ENCODE data around the gene GRAP2.

DNA sequence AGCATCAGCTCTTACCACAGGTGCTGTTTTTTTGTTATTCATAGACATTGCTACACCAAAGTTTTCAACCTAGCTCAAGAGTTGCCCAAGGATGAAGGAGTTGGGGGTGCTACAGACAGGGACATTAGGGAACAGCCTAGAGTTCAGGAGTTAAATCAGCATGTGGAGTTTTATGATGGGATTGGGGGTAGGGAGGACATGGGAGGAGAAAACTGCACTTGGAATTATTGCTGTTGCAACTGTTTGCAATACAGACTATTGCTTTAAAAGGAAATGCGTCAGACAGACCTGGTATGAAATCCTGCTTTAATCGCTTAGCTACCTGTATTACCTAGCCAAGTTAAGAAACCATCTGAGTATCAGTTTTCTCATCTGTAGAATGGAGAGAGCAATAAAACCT lies 65.6 kb downstream of the GRAP2 start:
- TF ChIP-seq POLR2A (IDR thresholded peaks at IDR 0.05; ENCODE audit: borderline replicate concordance, extremely low read depth, insufficient read depth, insufficient read length), result no peak
- TF ChIP-seq CEBPB (IDR thresholded peaks at IDR 0.05; ENCODE audit: low read depth), result 0 out of 2 replicates have a peak, but pooled peaks have one; percentile 34
- no peak for TF ChIP-seq RAD21 (IDR thresholded peaks at IDR 0.05; ENCODE audit: low read depth)
- TF ChIP-seq POLR2AphosphoS5 (IDR thresholded peaks at IDR 0.05; ENCODE audit: low read depth, low read length), result no peak
- TF ChIP-seq, protein P1, sequence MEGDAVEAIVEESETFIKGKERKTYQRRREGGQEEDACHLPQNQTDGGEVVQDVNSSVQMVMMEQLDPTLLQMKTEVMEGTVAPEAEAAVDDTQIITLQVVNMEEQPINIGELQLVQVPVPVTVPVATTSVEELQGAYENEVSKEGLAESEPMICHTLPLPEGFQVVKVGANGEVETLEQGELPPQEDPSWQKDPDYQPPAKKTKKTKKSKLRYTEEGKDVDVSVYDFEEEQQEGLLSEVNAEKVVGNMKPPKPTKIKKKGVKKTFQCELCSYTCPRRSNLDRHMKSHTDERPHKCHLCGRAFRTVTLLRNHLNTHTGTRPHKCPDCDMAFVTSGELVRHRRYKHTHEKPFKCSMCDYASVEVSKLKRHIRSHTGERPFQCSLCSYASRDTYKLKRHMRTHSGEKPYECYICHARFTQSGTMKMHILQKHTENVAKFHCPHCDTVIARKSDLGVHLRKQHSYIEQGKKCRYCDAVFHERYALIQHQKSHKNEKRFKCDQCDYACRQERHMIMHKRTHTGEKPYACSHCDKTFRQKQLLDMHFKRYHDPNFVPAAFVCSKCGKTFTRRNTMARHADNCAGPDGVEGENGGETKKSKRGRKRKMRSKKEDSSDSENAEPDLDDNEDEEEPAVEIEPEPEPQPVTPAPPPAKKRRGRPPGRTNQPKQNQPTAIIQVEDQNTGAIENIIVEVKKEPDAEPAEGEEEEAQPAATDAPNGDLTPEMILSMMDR (IDR thresholded peaks at IDR 0.05 in 2 of 3, conservative IDR thresholded peaks at IDR 0.05 in 1 of 3; ENCODE audit: borderline replicate concordance in 1 of 3, insufficient read depth in 1 of 3, low read depth in 2 of 3, low read length in 2 of 3), result no peak
- no peak for TF ChIP-seq JUND (IDR thresholded peaks at IDR 0.05)
